ENCODE results near the gene CABP4.

CABP4 gene

GRCh38 chr11:67436459-67437081, 18.6 kb upstream of the CABP4 start:
- DNase-seq, result peak; percentile 55

GRCh38 chr11:67437082-67437808, 17.9 kb upstream of the CABP4 start, which contains the start of gene PTPRCAP:
PTPRCAP (minus strand) TSS chr11:67437682; CDS start chr11:67437619, 63 bp downstream.
- DNase-seq, result peak; percentile 81

GRCh38 chr11:67437809-67438157, 17.4 kb upstream of the CABP4 start:
- DNase-seq, result no peak

DNA sequence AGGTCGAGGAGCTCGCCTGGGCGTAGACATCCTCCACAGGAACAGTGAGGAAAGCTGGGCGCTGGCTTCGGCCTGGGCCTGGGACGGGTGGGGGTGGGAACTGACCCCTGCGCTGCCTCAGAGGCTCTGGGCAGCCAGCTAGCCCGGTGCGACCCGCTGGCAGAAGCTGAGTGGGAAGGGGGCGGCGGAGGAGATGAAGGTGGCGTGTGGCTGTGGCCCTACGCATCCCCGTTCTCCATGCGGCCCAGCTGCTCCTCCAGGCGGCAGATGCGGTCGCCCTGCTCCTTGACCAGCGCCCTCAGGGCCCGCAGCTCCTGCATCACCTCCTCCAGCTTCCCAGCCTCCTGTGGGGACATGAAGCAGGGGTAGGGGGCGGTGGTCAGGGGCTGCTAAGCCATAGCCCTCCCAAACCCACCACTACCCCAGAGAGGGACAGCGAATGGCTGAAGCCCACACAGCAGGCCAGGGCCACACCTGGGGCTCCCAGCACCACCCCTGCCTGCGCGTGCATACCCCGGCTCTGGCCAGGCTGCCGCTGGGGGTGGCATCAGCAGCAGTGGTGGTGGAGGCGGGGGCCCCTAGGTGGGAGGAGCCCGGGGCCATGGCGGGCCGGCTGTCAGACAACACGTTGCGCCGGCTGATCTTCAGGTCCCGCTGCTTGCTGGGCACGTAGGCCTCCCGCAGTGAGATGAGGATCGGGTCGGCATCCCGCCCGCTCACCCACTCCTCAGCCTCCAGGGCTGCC, 16.8 kb upstream of the CABP4 start:
- DNase-seq, result peak; percentile 72

DNA sequence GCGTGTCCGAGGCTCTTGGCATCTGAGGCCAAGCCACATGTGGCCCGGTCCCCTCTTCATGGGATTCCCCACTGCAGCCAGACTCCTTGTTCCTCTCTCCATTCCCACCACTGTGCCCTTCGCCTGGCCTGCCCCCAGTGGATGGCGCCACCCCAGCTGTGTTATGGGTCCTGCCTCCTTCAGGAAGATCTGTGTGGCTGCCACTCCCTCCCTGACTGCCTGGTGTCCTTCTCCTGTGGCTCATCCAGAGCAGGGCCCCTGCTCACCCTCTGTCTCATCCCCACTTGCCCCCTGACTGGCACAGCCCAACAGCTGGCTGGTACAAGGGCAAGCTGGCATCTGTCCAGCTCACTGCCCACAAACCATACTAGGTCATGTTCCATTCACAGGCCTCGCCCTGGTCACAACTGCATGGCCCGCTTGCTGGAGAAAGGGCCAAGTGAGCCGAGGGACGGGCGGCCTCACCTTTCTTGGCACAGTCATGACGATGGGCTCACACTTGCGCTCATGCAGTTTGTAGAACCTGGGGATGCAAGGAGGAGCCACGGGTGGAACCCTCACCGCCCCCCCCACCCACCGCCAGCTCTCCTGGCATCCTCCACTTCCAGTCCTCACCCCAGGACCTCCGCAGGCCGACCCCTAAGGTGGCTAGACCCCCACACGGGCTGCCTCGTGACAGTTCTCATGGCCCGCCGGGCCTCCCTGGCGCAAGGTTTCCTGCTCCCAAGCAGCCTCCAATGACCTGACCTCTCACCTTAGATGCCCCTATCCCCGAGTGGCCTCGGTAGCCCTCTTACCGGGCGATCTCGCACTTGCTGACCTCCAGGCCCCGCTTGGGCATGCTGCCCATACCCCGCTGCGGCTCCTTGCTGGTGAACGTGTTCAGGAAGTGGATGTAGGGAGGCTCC, 15.6 kb upstream of the CABP4 start:
- DNase-seq, result no peak

DNA sequence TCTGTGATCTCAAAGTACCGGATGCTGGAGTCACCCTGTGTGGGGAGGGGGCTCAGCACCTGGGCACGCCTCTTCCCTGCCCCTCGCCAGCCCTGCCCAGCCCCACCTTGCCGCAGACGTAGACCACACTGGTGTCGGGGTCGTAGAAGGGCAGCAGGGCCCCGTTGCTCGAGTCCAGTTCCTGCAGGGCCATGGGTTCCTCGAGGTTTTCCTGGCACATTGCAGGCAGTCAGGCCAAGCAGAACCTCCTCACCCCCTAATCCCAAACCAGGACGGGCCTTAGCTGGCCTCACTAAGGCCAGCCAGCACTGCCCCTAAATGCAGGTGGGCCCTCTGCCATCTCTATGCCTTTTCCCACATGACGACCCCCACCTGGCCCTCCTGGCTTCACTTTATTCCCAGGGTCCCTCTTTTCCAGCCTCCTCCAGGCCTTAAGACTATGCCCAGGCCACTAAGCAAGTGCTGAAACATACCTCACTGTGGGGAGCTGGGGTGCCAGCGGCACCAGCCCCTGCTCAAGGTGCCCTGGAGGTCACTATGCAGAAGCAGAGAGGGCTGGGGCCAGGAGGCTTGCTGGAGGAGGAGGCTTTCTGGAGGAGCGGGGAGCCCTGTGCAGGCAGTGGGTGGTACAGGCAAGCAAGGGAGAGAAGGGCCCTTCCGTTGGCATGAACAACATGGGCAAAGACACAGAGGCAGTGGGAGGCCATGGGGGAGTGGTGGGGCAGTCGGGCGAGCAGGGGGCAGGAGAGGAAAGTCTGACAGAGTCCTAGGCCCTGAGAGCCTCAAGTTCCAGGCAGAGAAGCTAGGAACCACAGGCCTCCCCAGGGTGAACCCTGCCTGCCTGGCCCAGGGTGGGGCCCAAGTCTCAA, 14.7 kb upstream of the CABP4 start:
- no peak for DNase-seq

DNA sequence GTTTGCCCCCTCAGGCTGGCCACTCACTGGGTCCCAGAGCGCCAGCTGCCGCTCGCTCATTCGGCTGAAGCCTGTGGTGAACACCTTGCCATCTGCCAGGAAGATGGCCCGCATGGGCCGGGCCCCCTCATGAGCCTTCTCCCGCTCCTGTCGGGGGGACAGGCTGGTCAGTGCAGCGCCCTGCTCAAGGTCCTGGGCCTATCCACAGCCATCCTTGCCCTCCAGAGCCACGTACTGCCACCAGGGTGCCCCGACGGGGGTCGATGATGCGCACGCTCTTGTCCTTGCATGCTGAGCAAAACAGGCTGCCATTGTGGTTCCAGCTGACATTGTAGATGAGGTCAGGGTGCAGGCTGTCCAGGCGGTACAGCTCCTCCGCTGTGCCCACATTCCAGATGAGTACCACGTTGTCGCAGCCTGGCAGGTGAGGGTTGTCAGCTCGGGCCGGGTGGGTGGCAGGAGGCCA, 14.0 kb upstream of the CABP4 start:
- DNase-seq, result no peak

DNA sequence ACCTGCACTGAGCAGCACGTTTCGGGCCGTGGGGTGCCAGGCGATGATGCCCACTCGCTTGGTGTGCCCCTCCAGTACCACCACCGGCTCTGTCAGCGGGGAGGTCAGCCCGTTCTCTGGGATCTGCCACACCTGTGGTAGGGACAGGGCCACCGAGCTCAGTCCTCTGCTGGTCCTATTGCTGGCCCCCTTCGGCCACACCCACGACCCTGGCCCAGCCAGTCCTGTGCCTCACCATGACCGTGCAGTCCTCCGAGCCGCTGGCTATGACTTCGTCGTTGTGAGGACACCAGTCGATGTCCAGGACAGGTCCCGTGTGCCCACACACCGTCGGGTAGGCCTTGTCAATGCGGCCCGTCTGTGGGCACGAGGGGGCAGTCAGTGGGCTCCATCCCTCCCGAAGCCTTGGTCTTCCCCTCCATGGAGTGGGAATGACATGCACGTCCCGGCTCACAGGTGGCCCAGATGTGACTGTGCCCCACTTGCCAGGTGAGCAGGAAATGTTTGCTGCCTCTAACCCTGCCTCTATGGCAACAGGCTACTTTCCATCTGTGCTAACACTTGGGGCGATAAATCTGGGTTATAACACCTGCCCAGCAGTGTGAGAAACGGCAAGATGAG, 13.3 kb upstream of the CABP4 start:
- DNase-seq, result no peak

DNA sequence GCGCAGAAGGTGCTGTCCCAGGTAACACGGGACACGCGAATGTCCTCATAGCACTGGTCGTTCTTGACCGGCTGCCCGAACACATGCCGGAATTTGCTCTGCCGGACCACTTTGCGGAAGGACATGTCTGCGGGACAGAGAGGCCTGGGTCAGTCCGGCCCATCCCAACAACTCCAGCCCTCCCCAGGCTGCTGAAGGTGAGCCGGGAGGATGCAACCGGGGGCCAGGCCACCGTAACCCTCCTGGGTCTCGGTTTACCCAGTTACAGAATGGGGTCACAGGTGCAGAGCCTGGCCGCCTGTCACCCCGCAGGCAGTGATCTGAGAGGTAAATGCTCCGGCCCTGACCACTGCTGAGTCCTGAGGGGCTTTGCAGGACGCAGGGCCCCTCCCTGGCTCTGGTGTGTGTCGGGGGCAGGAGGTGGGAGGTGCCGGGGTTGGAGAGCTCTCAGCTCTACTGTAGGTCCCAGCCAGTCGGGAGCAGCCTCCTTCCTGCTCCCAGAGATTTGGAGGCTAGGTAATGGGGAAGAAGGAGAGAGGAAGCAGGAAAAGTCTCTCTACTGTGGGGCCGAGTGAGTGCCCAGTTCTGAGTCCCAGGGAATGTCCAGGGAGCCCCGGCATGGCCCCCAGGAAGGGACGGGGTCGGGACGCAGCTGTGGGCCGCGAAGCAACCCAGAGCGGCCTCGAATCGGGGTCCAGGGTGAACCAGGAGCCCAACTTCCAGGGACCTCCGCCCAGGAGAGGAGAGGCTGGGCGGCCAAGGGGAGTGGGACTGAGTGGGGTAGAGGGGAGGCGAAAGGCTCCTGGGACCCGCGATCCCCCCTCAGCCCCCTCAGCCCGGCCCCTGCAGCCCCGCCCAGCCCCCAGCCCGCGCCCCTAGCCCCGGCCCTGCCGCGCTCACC, 12.4 kb upstream of the CABP4 start:
- no peak for DNase-seq

DNA sequence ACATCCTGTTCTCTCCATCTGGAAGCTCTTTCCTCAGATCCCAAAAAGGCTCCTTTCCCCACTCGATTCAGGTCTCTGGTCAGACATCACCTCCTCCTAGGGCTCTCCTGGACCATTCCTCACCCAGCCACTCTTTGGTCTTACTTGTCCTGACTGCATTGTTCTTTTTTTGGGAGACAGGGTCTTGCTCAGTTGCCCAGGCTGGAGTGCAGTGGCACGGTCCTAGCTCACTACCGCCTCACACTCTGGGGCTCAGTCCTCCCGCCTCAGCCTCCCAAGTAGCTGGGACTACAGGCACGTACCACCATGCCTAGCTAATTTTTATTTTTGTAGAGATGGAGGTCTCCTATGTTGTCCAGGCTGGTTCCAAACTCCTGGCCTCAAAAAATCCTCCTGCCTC, 9.6 kb upstream of the CABP4 start:
- DNase-seq, result no peak

DNA sequence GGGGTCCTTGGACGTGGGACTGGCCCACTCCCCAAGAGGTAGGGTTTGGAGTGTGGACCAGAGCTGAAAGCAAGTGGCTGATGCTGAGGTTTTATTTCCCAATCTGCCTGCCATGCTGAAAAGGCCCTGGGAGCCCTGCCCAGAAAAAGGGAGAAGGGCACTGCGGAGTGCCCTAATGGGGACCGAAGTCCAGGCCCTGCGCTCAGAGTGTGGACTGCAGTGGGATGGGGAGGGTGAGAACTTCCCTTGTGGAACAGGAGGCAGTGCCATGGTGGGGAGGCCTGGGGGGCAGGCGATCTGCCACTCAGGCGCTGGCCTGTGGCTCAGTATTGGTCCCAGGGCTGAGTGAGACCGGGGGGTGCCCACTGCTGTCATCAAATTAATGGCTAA, 6.9 kb upstream of the CABP4 start:
- no peak for DNase-seq

- DNase-seq, result no peak
These were observed 5.9 kb upstream of the CABP4 start for GRCh38 chr11:67449116-67449844.

- no peak for DNase-seq
These were observed 4.1 kb upstream of the CABP4 start for GRCh38 chr11:67450796-67451657.

GRCh38 chr11:67451658-67451976, 3.5 kb upstream of the CABP4 start:
- DNase-seq, result no peak

GRCh38 chr11:67452141-67452952, 2.8 kb upstream of the CABP4 start, which contains the start of gene GPR152:
GPR152 (minus strand) TSS chr11:67452729; CDS start chr11:67452724, 5 bp downstream.
- no peak for DNase-seq

DNA sequence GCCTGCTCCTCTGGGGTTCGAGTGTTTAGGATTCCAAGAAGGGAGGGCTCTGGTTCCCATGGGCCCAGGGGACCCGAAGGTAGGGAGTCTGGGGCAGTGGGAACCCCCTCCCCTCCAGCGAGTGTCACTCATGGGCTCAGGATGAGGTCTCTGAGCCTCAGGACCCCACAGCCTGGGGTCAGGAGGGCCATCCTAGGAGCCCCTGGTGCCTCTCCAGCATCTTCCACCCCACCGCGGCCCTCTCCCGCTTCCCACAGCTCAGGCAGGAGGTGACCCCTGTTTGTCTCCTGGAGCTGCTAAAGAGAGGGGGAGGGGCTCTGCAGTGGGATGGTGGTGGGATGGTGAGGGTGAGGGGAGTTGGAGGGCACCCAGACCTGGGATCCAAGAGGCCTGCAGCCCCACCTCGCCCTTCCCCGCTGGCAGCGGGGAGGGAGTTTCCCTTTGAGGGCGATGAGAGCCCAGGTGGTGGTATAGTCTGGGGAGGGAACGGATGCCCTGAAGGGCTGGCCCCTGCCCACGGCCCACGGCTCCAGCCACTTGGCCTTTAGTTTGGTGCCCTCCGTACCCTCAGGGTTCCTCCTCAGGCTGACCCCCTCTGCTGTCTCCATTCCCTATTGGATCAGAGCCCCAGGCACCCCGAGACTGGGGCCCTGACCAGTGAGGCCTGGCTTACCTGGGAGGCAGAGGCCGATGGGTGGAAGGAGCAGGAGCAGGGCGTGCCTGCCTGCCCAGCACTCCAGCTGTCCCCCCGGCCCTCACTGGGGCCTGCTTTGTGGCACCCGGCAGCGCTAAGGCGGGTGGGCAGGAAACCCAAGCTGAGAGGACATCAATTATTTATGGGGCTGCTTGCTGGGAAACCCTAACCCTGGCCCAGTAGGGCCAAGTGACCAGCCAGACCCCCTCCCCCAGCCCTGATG, 1.1 kb upstream of the CABP4 start:
- DNase-seq, result no peak

All from activated effector memory CD4-positive, alpha-beta T cell treated with Interleukin-2 at 50 U/mL for 16 hours (primary cell).